ENCODE results near the gene SLC37A4. TPM values are rescaled to one million over a fixed set of nuclear protein-coding genes. Genes with fewer than 3 reads are reported as not detected.
"Not testable (repeated sequence)": the region's sequence is repeated elsewhere in the genome, so short reads cannot be mapped to it uniquely, and the experiment has no call there.

The SLC37A4 gene
- total RNA-seq, 1 experiment from 2014 or later = 5.0 TPM

DNA sequence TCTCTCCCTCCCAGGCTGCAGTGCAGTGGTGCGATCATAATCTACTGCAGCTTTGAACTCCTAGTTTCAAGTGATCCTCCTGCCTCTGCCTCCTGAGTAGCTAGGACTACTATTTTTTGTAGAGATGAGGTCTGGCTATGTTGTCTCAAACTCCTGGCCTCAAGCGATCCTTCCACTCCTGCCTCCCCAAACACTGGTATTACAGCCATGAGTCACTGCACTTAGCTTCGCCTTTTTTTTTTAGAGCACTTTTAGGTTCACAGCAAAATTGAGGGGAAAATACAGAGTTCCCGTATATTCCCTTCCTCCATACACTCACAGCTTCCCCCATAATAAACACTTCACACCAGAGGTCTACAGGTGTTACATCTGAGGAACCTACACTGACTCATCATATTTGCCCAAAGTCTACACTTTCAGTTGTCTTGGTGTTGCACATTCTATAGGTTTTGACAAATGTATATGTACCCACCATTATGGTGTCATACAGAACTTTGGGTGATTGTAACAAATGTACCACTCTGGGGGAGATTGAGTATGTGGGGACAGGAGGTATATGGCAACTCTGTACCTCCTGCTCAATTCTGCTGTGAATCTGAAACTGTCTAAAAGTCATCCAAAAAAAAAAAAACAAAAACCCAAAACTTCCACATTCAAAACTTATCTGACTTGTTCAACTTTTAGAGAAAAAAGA lies 11.3 kb upstream of the SLC37A4 start:
- no peak for DNase-seq (ENCODE audit: low spot score)

- DNase-seq (ENCODE audit: low spot score) = not testable (repeated sequence)
Observed at GRCh38 chr11:119039471-119039870, 8.8 kb upstream of the SLC37A4 start.

- DNase-seq (ENCODE audit: low spot score) = no peak
Observed at GRCh38 chr11:119038884-119039283, 8.2 kb upstream of the SLC37A4 start.

DNA sequence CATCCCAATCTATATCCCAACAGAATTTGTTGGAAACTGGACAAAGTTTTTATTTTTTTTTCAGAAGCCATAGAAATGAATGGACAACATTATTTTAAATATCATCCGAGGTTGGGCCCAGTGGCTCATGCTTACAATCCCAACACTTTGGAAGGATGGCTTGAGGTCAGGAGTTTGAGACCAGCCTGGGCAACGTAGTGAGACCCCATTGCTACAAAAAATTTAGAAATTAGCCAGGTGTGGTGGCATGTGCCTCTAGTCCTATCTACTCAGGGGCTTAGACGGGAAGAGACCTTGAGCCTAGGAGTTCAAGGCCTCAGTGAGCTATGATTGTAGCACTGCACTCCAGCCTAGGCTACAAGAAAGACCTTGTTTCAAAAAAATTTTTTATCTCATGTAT lies 4.1 kb upstream of the SLC37A4 start:
- DNase-seq (ENCODE audit: low spot score) = no peak

DNA sequence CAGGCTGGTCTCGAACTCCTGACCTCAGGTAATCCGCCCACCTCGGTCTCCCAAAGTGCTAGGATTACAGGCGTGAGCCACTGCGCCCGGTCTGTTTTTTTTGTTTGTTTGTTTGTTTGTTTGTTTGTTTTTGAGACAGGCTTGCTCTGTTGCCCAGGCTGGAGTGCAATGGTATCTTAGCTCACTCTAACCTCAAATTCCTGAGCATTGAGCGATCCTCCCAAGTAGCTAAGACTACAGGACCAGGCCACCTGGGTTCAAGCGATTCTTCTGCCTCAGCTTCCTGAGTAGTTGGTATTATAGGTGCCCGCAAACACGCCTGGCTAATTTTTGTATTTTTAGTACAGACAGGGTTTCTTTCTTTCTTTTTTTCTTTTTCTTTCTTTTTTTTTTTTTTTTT lies 2.7 kb upstream of the SLC37A4 start:
- DNase-seq (ENCODE audit: low spot score) = not testable (repeated sequence)

GRCh38 chr11:119031912-119032280 lies 1.2 kb upstream of the SLC37A4 start:
- DNase-seq (ENCODE audit: low spot score) = no peak

DNA sequence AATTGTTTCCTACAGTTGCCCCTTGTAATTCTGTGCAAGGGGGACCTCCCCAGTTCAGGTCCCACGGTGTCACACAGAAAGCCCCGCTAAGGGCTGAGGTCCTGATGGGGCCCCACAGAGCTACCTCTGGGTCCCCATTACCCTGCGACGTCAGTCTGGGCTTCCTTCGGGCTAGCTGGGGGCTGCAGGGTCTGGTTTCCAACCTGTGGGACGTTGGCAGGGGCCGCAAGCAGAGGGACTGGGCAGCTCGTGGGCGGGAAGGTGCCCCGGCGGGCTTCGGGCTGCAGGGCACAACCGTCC lies 698 bp downstream of the SLC37A4 start:
- DNase-seq (ENCODE audit: low spot score) = no peak

- no peak for DNase-seq (ENCODE audit: low spot score)
Observed at GRCh38 chr11:119029340-119030028, 1.2 kb downstream of the SLC37A4 start.

DNA sequence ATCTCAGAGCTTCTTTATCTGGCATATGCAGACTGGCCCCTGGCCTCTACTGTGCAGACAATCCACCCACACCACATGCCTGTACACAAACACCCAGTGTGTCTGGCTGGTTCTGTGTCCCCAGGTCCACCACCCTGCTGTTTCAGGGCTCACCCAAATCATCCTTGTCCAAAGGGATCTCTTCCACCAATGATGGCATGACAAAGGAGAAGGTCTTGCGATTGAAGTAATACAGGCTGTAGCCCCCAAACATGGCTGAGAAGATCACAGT lies 1.7 kb downstream of the SLC37A4 start:
- DNase-seq (ENCODE audit: low spot score) = no peak

DNA sequence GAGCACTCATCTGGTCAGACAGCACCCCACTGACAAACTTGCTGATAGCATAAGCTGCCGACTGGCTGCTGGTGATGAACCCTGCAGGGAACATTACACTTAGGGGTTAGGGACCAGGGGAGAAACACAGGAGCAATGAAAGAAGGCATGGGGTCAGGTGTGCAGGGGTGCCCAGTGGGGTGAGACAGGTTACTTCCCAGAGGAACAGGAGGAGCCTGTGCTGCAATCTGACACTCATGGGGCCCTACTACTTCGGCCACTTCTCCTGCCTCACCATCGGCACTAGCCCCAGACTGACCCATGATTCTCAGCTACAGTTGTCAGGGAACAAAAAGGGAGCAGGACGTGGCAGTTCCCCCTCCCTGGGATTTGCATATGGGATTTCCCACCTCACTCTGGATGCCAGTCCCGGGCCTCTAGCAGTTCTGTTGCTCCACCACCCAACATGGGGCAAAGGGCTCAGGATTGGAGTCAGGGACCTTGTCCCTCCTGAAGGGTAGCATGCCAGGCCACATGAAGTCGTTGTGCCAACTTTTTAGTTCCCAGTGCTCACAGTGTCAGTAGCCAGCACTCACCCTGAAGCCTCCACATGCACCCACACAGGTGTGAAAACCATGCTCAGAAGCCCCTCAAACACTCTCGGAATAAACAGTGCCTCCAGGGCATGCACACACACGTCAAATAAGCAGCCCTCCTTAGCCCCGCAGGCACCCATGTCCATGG lies 2.2 kb downstream of the SLC37A4 start:
- no peak for DNase-seq (ENCODE audit: low spot score)

DNA sequence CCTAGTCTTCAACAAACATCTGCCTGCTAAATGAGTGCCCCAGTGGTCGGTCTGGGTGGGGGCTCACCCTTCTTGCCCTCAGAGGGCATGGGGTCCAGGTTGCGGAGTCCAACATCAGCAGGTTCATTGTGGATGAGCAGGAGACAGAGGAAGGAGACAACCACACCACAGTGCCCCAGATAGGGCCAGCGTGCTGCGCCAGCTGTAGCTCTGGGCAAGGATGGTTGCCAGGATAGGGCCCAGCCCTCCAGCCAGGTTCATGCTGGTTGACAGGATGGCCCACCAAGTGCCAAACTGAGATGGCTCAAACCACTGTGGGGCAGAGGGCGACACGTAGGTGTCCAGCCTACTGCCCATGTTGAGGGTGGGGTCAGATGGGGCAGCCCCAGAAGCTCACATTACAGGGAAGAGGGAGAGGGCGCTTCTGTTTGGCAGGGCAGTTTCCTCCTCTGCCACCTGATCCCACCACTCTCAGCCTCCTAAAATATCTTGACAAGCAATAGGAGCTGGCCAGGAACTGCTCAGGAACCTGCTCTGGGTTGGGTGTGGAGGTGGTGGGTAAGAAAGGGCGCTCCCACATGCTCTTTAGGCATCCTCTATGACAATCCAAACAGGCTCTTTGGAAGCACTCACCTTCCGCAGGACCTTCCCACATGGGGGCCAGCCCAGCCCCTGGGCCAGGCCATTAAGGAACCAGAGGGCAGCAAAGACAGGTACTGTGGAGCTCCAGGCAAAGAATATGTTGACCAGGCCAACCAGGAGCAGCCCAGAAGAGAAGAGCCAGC lies 2.9 kb downstream of the SLC37A4 start:
- DNase-seq (ENCODE audit: low spot score) = no peak

DNA sequence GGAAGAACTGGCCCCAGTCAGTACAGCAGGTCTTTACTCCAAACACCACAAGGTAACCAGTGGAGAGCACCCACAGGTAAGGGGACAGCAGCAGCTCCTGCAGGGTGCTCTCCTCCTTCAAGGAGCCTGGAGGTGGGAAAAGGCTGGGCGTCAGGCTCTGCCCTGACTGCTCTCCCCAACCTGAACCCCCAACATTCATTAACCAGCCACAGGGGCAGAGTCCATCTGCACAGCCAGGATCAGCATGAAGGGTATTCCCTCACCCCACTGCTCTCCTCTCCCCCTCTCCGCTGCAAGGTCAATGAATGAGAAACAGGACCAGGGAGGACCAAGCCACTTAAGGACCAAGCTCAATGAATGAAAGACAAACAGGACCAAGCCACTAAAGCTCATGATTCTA lies 3.7 kb downstream of the SLC37A4 start:
- DNase-seq (ENCODE audit: low spot score) = no peak

- no peak for DNase-seq (ENCODE audit: low spot score)
Observed at GRCh38 chr11:119025978-119026766, 4.5 kb downstream of the SLC37A4 start.

DNA sequence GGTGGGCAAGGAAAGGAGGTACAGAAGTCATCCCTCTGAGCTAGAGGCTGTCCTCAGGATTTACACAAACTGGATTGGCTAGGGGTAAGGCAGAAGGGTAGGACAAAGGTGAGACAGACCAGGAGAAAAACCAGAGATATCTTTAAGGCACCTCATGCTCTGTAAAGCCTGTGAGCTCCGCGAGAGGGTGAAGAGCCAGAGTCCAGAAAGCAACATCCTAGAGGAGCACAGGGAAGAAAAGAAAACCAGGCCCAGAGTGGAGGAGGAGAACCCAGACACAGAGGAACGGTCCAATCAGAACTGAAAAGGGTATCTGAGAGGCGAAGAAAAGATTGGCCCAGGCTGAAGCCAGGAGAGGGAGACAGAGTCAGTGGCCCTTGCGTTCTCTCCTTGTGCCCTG lies 5.1 kb downstream of the SLC37A4 start:
- DNase-seq (ENCODE audit: low spot score) = no peak

DNA sequence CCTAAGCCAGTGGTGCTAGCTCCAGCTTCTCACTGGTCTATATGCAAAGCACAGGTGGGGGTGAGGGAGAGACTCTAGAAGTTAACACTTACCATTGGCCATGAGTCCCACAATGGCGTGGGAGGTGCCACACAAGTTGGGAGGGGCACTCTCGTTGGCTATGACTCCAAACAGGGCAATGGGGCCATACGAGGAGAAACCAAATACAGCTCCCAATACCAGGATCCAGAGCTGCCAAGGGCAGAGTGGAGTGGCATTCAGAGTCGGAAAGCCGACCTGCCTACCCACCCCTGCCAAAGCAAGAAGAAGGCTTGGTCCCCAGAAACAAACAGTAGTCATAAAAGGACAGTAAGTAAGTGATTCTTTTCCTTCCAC lies 5.6 kb downstream of the SLC37A4 start:
- DNase-seq (ENCODE audit: low spot score) = no peak

DNA sequence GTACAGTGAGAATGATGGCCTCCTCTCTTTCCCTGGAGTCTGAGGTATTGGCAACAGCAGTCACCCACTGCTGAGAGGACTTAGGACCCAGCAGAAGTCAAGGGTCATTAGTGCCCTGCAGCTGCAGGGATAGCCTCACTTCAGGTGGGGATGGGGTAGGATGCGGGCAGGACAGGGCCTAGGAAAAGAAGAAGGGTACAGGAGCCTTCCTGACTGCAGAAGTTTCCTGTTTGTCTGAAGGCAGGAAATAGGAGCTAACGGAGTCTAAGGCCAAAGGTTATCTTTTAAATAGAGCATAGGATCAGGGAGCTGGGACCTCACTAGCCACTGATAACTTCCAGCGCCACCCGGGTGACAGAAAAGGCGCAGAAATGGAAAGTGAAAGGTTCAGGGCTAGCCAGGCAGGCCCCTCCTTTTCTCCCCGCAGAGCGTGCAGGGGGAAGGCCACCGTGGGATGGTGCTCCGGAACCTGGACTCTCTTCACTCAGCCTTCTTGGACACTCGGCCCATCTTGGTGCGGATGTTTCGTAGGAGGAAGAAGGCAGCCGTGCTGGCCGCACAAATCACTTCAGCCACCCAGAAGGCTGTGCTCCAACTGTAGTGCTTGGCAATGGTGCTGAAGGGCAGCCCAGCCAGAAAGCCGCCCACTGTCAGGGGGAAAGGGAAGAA lies 6.1 kb downstream of the SLC37A4 start:
- DNase-seq (ENCODE audit: low spot score) = no peak

GRCh38 chr11:119023741-119024140 lies 6.9 kb downstream of the SLC37A4 start:
- peak; percentile 38 for DNase-seq (ENCODE audit: low spot score)

- no peak for DNase-seq (ENCODE audit: low spot score)
Observed at GRCh38 chr11:119021631-119022030, 9.0 kb downstream of the SLC37A4 start.

- no peak for DNase-seq (ENCODE audit: low spot score)
Observed at GRCh38 chr11:119019996-119020395, 10.7 kb downstream of the SLC37A4 start.

DNA sequence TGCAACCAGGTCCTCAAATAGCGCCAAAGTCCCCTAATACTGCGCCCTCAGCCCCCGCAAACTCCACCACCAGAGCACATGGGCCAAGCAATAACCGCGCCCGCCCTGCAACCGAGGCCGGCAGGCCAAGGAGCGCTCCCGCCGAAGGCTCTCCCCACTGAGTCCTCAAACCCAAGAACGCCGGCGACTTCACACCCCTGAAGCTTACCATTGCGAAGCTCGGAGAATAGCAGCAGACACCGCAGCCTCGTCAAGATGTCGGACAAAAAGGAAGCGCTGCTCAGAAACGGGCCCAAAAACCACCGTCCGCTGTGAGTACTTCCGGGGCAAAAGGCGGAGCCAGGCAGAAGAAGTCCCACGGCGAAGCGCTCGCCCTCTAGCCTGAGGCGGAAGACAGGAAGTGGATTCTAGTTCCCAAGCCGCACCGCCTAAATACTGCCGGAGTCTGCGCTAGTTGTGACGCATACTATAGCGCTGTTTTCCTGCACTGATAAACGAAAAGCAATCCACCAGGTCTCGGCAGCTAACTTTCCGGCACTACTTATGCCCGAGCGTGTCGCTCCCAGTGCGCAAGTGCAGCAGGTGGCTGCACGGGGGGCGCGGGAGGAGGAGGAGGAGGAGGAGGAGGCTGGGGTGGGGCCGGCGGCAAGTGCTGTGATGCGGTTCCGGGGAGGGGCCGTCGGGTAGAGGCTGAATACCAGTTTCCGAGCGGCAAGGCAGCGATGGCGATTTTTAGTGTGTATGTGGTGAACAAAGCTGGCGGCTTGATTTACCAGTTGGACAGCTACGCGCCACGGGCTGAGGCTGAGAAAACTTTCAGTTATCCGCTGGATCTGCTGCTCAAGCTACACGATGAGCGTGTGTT lies 12.4 kb downstream of the SLC37A4 start, which contains the start of the genes RPS25 and TRAPPC4:
TSS of gene RPS25 (minus strand) at position 270 of the 865 bp plus-strand sequence. CDS start at position 211, 59 bp downstream.
TSS of gene TRAPPC4 (plus strand) at position 693 of the 865 bp plus-strand sequence. CDS start at position 723, 30 bp downstream.
- DNase-seq (ENCODE audit: low spot score) = peak; percentile 90
